Epithelial cell of proximal tubule (primary cell): ENCODE measurements around the gene NISCH. TPM values are rescaled to one million over a fixed set of nuclear protein-coding genes. Genes with fewer than 3 reads are reported as not detected.

Experiments
- DNase-seq: peaks from one replicate; pipeline ENCODE4 v3.0.0-alpha.2; 2011; ENCODE audit warnings: low read depth
- H3K4me3 ChIP-seq: 2 replicates; pipeline ENCODE4 v1.5.1; 2011; ENCODE audit warnings: low read depth, mild to moderate bottlenecking, low read length
- CTCF ChIP-seq: conservative IDR thresholded peaks from 2 replicates; pipeline ENCODE4 v1.5.1; 2012; ENCODE audit warnings: low read depth, mild to moderate bottlenecking, low read length
- total RNA-seq: library from RNA; depleted of rRNA; stranded (reverse); fragments of >200 nt; gene quantifications from 2 replicates; pipeline ENCODE4 v1.2.3, GENCODE V29; 2015

The NISCH gene
- total RNA-seq, 1 donor from 2014 or later = 40.8 TPM

- peak overlapping the region; percentile 86 for H3K4me3 ChIP-seq
- TF ChIP-seq CTCF = no peak
- DNase-seq = no peak
These were observed 82.5 kb downstream of the NISCH start for GRCh38 chr3:52537726-52538421.

GRCh38 chr3:52539010-52539653 is 83.7 kb downstream of the NISCH start:
- H3K4me3 ChIP-seq = no peak overlapping the region
- no peak for TF ChIP-seq CTCF
- DNase-seq = no peak

- DNase-seq = no peak
- no peak overlapping the region for H3K4me3 ChIP-seq
- no peak for TF ChIP-seq CTCF
These were observed 85.6 kb downstream of the NISCH start for GRCh38 chr3:52541050-52541449.

Other genes starting within 250 kb of the NISCH start
- gene TLR9, start 230.0 kb upstream of the NISCH start, total RNA-seq = not detected in 2 replicates
- gene TWF2, start 216.4 kb upstream of the NISCH start, total RNA-seq = 154 and 189 TPM in 2 replicates
- 6.9 and 8.9 TPM in 2 replicates for gene PPM1M, start 209.8 kb upstream of the NISCH start, total RNA-seq
- 38.4 and 61.6 TPM in 2 replicates for gene WDR82, start 177.0 kb upstream of the NISCH start, total RNA-seq
- 11.9 and 17.6 TPM in 2 replicates for gene GLYCTK, start 167.8 kb upstream of the NISCH start, total RNA-seq
- gene DNAH1, start 139.3 kb upstream of the NISCH start, total RNA-seq = 0.29 and 0.51 TPM in 2 replicates
- gene BAP1, start 45.6 kb upstream of the NISCH start, total RNA-seq = 67.8 and 88.7 TPM in 2 replicates
- 5.8 and 7.3 TPM in 2 replicates for gene PHF7, start 44.9 kb upstream of the NISCH start, total RNA-seq
- 0.43 and 5.1 TPM in 2 replicates for gene SEMA3G, start 10.5 kb upstream of the NISCH start, total RNA-seq
- gene TNNC1, start 1.6 kb upstream of the NISCH start, total RNA-seq = 0.51 and 0.58 TPM in 2 replicates
- 0.14 and 0.52 TPM in 2 replicates for gene STAB1, start 39.7 kb downstream of the NISCH start, total RNA-seq
- 144 and 229 TPM in 2 replicates for gene NT5DC2, start 78.3 kb downstream of the NISCH start, total RNA-seq
- gene UQCC5, start 81.0 kb downstream of the NISCH start, total RNA-seq = 1.4 and 2.4 TPM in 2 replicates
- gene PBRM1, start 230.3 kb downstream of the NISCH start, total RNA-seq = 40.5 and 51.5 TPM in 2 replicates
- 128 and 141 TPM in 2 replicates for gene GNL3, start 230.4 kb downstream of the NISCH start, total RNA-seq